Ammon's horn (tissue), 1 donor: ENCODE data around the gene GINS1.

Source experiments
- DNase-seq: peaks from one replicate; pipeline ENCODE4 v3.0.0-alpha.2; 2016; ENCODE audit warnings: low spot score

GINS1 gene

GRCh38 chr20:25407311-25408169, at the start of gene GINS1:
Gene GINS1 (plus strand): TSS chr20:25407673. CDS start chr20:25407821, 148 bp downstream.
- peak; percentile 79 for DNase-seq

GRCh38 chr20:25360631-25361286, 46.7 kb upstream of the GINS1 start:
- peak; percentile 35 for DNase-seq

DNA sequence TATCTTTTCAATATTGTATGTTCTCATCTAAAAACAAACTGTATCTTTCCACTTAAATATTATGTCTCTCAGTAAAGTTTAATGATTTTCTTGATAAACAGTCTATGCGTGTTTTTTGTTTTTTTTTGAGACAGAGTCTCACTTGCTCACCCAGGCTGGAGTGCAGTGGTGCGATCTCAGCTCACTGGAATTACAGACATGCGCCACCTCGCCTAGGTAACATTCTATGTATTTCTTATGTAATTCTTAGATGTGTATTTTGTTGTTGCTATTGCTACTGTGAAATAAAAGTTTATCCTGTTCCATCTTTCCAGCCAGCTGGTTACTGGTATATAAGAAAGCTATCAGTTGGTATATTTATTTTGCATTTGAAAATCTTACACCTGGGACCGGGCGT, 46.2 kb upstream of the GINS1 start:
- no peak for DNase-seq

- DNase-seq, result no peak
Observed at GRCh38 chr20:25364180-25364788, 43.2 kb upstream of the GINS1 start.

GRCh38 chr20:25364879-25365699, 42.4 kb upstream of the GINS1 start:
- DNase-seq, result no peak

DNA sequence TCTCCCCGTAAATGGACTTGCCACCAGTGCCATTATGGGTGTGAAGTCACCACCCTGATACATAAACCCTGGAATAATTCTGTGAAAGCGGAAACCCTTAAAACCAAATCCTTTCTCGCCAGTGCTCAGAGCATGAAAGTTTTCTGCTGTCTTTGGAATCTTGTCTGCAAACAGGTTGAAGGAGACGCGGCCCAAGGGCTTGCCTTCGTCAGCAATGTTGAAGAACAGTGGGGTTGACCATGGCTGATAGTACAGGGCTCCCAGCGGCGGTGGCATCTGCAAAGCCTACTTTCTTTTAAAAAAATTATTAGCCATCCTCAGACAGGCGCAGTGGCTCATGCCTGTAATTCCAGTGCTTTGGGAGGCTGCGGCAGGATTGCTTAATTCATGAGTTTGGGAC, 38.9 kb upstream of the GINS1 start:
- DNase-seq, result no peak

DNA sequence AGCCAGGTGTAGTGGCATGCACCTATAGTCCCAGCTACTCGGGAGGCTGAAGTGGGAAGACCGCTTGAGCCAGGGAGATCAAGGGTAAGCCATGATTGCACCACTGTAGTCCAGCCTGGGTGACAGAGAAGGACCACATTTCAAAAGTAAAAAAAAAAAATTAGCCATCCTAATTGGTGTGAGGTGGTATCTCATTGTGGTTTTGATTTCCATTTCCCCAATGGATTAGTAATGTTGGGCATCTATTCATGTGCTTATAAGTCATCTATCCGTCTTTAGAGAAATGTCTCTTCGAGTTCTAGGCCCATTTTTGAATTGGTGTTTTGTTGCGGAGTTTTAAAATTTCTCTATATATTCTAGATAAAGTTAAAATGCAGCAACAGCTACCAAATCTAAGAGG, 38.5 kb upstream of the GINS1 start:
- DNase-seq, result no peak

- no peak for DNase-seq
Observed at GRCh38 chr20:25369529-25369928, 37.9 kb upstream of the GINS1 start.

- DNase-seq, result no peak
Observed at GRCh38 chr20:25369971-25370370, 37.5 kb upstream of the GINS1 start.

GRCh38 chr20:25372584-25373336, 34.7 kb upstream of the GINS1 start:
- no peak for DNase-seq

- DNase-seq, result no peak
Observed at GRCh38 chr20:25374842-25375241, 32.6 kb upstream of the GINS1 start.

DNA sequence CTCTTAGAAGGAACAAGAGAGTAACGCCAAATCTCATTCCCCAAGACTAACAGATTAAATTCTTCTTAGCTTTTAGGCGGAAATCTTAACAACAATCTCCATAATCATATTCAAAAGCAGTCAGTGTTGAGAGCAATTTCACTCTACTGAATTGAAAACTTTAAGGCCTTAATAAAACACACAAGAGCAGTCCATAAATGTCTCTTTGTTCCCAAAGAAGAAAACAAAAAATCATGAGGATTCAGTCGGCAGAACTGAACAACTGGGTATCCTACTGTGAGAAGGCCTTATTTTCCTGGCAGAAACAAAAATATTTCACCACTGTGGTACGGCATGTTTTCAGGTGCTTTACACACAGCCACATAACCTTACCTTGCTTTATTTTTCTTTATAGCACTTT, 31.2 kb upstream of the GINS1 start:
- no peak for DNase-seq

DNA sequence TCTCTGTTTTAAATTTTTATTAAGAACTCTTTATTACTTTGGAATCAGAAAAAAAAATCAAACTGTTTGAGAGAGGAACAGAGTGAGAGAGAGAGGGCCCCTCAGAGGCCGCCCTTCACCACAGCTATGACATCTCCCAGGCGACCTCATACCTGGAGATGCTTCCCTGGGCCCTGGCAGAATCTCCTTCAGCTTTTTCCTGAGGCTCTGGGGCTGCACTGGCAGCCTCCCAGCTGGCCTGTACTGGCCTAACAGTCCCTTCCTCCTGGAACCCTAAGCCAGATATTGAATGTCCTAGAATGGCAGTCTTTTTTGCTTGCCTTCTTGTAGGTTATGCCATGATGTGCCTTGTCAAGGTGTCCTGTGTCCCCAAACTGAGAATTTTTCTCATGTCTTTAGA, 30.6 kb upstream of the GINS1 start:
- DNase-seq, result no peak

DNA sequence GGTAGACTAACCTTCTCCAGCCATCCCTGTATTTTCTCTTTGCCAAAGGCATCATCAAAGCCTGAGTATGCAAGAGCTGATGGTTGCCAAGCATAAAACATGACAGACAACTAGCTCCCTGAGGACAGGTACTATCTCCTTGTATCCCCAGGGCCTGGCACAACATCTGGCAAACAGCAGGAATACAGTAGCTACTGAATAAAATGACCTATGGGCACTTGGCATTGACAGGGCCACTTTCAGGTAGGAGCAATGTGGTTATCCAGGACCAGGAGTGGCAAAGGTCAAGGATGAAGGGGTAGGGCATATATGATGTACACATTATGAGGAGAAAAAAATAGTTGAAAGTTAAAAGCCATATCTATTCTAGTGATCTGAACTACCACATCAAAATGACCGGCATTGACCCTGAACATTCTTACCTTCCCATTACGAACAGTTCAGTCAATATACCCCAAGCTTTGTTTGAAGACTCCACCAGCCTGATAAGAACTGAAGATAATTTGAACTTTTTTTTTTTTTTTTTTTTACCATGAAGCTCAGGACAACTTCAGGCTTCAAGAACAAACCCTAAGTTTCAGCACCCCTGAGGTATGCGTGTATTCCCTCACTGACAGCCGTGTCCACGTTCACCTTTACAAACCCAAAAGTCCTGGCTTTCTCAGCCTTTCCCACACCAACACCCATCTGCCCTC, 29.1 kb upstream of the GINS1 start:
- DNase-seq, result no peak

GRCh38 chr20:25378884-25379733, 28.4 kb upstream of the GINS1 start:
- DNase-seq, result peak; percentile 50

GRCh38 chr20:25380945-25381614, 26.4 kb upstream of the GINS1 start:
- no peak for DNase-seq

DNA sequence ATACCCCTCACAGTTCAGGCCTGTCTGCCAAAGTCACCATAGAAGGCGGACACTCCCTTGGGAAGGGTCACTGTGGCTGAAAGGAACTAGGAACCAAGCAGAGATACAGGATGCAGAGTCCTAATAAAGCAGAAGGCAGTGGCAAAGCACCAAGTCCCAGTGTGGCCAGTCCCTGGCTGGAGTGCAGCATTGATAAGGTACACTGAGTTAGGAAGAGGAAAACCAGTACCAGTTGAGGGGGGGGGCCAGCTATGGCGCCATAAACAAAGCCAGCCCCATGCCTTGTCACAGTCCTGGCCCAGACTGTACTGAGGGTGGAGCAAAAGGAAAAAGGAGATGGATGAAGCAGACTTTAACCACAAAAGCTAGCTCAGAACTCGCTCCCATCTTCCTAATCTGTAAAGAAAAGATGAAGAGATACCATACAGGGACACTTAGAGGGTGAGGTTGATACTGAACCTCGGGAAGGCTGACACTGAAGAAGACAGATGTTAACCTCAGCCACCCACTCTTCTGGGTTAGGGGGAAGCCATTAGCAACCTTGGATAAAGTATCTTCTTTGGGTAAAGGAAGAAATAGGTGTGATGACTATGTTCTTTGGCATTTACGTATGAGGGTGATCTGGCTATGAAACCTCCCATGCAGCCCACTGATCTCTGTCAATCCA, 24.6 kb upstream of the GINS1 start:
- DNase-seq, result no peak

DNA sequence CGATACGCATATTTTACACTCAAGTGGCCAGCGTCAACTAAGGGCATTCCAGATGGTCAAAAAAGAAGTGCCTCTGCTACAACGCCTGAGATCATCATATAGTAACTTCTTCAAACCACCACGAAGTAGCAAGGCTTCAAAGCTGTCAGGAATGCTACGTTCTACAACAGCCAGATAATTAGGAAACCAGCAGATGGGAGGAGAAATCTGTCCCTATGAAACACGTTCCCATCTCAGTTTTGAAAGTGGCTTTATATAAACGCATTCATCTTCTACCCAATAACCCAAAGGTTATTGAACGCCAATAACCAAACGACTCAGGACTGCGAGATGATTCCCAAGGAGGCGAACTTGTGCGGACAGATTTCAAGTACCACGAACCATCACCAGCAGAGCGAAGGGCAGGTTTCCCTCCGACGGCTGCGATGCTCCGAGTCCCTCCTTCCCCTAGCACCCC, 18.0 kb upstream of the GINS1 start:
- DNase-seq, result peak; percentile 50
